SK-N-SH (cell line): Measurements from ENCODE around the gene DAP.
"Not testable (repeated sequence)": the region's sequence is repeated elsewhere in the genome, so short reads cannot be mapped to it uniquely, and the experiment has no call there.

Experiments used
- EZH2phosphoT487 ChIP-seq: fragments of 200-600 bp; sonication (generic); IDR thresholded peaks from 2 replicates; pipeline ENCODE4 v1.6.1; 2017; ENCODE audit warnings: low read depth, mixed run types, mild to moderate bottlenecking, antibody characterized with exemption, moderate library complexity, borderline replicate concordance
- FOSL2 ChIP-seq: IDR thresholded peaks from 2 replicates; pipeline ENCODE4 v1.4.0; 2012; ENCODE audit warnings: low read depth, mild to moderate bottlenecking, moderate library complexity, borderline replicate concordance
- GABPA ChIP-seq: IDR thresholded peaks from 2 replicates; pipeline ENCODE4 v1.4.0; 2012; ENCODE audit warnings: low read depth, mild to moderate bottlenecking
- JUND ChIP-seq: IDR thresholded peaks from 2 replicates; pipeline ENCODE4 v1.4.0; 2012
- TF ChIP-seq, protein P1 (sequence below): fragments of 200-600 bp; sonication (generic); IDR thresholded peaks from 2 replicates; pipeline ENCODE4 v1.6.1; 2017; ENCODE audit warnings: antibody characterized with exemption, mild to moderate bottlenecking, moderate library complexity
- TF ChIP-seq, protein P2 (sequence below): IDR thresholded peaks from 2 replicates; pipeline ENCODE4 v1.4.0; 2012; ENCODE audit warnings: low read depth
- TF ChIP-seq, protein P3 (sequence below): IDR thresholded peaks from 2 replicates; pipeline ENCODE4 v1.6.1; 2012; ENCODE audit warnings: mild to moderate bottlenecking, low read depth, low read length, moderate library complexity

DNA sequence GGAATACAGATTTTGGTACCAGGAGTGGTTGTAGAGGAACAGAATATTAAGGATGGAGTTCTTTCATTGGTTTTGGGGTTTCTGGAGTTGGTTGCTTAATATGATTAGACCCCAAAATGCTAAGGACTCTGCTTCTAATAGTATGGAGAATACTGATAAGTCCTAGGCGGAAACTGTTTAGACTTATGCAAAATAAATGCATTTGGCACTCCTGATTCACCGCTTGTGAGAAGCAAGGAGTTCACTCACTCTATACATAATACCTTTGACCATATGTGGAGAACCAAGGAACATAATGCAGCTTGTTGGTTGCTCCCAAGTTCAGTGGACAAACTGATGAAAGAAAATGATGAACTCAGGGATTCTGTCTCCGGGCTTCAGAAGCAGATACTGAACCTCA lies 44.2 kb downstream of the DAP start:
- not testable (repeated sequence) for TF ChIP-seq JUND, EZH2phosphoT487, FOSL2, GABPA
- TF ChIP-seq, protein P1, sequence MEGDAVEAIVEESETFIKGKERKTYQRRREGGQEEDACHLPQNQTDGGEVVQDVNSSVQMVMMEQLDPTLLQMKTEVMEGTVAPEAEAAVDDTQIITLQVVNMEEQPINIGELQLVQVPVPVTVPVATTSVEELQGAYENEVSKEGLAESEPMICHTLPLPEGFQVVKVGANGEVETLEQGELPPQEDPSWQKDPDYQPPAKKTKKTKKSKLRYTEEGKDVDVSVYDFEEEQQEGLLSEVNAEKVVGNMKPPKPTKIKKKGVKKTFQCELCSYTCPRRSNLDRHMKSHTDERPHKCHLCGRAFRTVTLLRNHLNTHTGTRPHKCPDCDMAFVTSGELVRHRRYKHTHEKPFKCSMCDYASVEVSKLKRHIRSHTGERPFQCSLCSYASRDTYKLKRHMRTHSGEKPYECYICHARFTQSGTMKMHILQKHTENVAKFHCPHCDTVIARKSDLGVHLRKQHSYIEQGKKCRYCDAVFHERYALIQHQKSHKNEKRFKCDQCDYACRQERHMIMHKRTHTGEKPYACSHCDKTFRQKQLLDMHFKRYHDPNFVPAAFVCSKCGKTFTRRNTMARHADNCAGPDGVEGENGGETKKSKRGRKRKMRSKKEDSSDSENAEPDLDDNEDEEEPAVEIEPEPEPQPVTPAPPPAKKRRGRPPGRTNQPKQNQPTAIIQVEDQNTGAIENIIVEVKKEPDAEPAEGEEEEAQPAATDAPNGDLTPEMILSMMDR: not testable (repeated sequence)
- TF ChIP-seq, protein P2, sequence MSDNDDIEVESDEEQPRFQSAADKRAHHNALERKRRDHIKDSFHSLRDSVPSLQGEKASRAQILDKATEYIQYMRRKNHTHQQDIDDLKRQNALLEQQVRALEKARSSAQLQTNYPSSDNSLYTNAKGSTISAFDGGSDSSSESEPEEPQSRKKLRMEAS: not testable (repeated sequence)
- TF ChIP-seq, protein P3, sequence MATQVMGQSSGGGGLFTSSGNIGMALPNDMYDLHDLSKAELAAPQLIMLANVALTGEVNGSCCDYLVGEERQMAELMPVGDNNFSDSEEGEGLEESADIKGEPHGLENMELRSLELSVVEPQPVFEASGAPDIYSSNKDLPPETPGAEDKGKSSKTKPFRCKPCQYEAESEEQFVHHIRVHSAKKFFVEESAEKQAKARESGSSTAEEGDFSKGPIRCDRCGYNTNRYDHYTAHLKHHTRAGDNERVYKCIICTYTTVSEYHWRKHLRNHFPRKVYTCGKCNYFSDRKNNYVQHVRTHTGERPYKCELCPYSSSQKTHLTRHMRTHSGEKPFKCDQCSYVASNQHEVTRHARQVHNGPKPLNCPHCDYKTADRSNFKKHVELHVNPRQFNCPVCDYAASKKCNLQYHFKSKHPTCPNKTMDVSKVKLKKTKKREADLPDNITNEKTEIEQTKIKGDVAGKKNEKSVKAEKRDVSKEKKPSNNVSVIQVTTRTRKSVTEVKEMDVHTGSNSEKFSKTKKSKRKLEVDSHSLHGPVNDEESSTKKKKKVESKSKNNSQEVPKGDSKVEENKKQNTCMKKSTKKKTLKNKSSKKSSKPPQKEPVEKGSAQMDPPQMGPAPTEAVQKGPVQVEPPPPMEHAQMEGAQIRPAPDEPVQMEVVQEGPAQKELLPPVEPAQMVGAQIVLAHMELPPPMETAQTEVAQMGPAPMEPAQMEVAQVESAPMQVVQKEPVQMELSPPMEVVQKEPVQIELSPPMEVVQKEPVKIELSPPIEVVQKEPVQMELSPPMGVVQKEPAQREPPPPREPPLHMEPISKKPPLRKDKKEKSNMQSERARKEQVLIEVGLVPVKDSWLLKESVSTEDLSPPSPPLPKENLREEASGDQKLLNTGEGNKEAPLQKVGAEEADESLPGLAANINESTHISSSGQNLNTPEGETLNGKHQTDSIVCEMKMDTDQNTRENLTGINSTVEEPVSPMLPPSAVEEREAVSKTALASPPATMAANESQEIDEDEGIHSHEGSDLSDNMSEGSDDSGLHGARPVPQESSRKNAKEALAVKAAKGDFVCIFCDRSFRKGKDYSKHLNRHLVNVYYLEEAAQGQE: not testable (repeated sequence)
